Upper lobe of left lung (tissue), 4 donors: Measurements from ENCODE around the gene XXYLT1.

Source experiments
- POLR2A ChIP-seq, 4 donors: fragments of 450-650 bp; IDR thresholded peaks; one replicate each; pipeline ENCODE4 v1.5.1; 2016 to 2017; ENCODE audit warnings: antibody characterized with exemption in 4 of 4, mild to moderate bottlenecking in 2 of 4
- TF ChIP-seq, protein P1 (sequence below), 6 experiments: fragments of 450-650 bp in 4 of 6; fragments of 200-600 bp in 2 of 6; sonication (generic) in 2 of 6; IDR thresholded peaks; one replicate each; pipeline ENCODE4 v1.5.1; 2016 to 2019; ENCODE audit warnings: antibody characterized with exemption in 6 of 6

DNA sequence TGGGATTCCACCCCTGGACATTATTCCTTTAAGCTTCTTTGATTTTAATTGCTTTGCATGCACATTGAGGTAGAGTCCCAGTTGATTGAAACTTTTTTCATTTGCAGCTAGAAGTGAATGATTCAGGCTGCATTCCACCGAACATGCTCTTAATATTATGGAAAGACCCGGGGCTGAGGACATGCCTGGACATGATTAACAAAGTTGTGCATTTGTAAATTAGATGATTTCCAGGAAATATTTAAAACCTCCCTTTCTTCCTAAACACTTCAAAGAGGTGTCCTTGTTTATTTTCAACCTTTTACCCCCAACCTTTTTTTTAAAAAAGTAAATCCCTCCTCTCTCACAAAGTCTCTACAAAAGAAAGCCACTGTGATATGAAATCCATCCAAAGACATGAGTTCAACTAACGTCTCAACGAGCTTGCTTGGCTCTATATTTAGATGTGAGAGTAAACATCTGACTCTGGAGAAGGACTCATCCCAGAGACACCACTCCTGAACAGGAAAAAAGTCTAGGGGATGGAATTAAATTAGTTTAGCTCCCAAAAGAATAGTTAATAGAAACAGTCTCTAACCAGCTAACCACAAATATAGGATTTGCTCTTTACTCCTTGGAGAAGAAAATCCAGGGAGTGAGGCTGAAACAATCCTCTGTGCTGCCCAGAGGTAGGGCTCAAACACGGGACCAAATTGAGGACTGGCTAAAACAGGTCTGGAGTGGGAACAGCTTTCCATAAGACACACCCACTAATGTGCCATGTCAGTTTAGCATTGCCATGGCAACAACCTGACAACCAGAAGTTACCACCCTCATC, 83.1 kb downstream of the XXYLT1 start:
- TF ChIP-seq, protein P1, sequence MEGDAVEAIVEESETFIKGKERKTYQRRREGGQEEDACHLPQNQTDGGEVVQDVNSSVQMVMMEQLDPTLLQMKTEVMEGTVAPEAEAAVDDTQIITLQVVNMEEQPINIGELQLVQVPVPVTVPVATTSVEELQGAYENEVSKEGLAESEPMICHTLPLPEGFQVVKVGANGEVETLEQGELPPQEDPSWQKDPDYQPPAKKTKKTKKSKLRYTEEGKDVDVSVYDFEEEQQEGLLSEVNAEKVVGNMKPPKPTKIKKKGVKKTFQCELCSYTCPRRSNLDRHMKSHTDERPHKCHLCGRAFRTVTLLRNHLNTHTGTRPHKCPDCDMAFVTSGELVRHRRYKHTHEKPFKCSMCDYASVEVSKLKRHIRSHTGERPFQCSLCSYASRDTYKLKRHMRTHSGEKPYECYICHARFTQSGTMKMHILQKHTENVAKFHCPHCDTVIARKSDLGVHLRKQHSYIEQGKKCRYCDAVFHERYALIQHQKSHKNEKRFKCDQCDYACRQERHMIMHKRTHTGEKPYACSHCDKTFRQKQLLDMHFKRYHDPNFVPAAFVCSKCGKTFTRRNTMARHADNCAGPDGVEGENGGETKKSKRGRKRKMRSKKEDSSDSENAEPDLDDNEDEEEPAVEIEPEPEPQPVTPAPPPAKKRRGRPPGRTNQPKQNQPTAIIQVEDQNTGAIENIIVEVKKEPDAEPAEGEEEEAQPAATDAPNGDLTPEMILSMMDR (IDR thresholded peaks at IDR 0.05) = no peak
- TF ChIP-seq POLR2A (IDR thresholded peaks at IDR 0.05) = no peak
